B cell (primary cell): ENCODE data around the gene ADH1C. TPM values are rescaled to one million over a fixed set of nuclear protein-coding genes. Genes with fewer than 3 reads are reported as not detected.
"Not testable (repeated sequence)": the region's sequence is repeated elsewhere in the genome, so short reads cannot be mapped to it uniquely, and the experiment has no call there.

ENCODE experiments used
- ATAC-seq: fragments of 200-7000 bp; cut with Tn5 transposase; one replicate; pipeline ENCODE4 v1.10.0; 2021; ENCODE audit warnings: low read depth, mild to moderate bottlenecking, moderate number of reproducible peaks, moderate library complexity
- CTCF ChIA-PET: fragments of 350-600 bp; sonication (Branson Sonifier 250); formaldehyde crosslinking; loops from one replicate; lab custom pipeline; 2021; ENCODE audit warnings: antibody characterized with exemption, inconsistent platforms; lab: Charles Lee
- POLR2A ChIA-PET: fragments of 350-600 bp; sonication (Branson Sonifier 250); formaldehyde crosslinking; loops from one replicate; lab custom pipeline; 2021; ENCODE audit warnings: antibody characterized with exemption; lab: Charles Lee
- DNase-seq: peaks from one replicate; pipeline ENCODE4 v3.0.0; 2013
- H2AFZ ChIP-seq: 2 replicates; pipeline ENCODE4 v1.6.1; 2012; ENCODE audit warnings: mild to moderate bottlenecking, low read depth, low read length; ENCODE audit not compliant: insufficient read depth, poor library complexity, severe bottlenecking
- H3K27ac ChIP-seq, 2 donors: 1 replicate in 1 of 2; 2 replicates in 1 of 2; pipeline ENCODE4 v1.5.1; 2012 to 2013; ENCODE audit warnings: low read length in 2 of 2, mild to moderate bottlenecking in 2 of 2, moderate library complexity in 1 of 2
- H3K27me3 ChIP-seq, 4 experiments: fragments of 200-600 bp in 1 of 4; sonication (generic) in 1 of 4; replicated peaks in 1 of 4; 1 replicate in 2 of 4; 2 replicates in 2 of 4; pipeline versions ENCODE4 v1.6.1 to v1.7.0; 2013 to 2016; ENCODE audit warnings: low read length in 3 of 4, mild to moderate bottlenecking in 2 of 4, mixed read lengths in 1 of 4, moderate library complexity in 1 of 4; ENCODE audit not compliant: insufficient read depth in 4 of 4, control insufficient read depth in 3 of 4; ENCODE audit errors: control extremely low read depth in 1 of 4
- H3K36me3 ChIP-seq, 2 experiments: replicated peaks in 1 of 2; 1 replicate in 1 of 2; 2 replicates in 1 of 2; pipeline versions ENCODE4 v1.6.1 to v1.7.1; 2013; ENCODE audit warnings: low read length in 1 of 2; ENCODE audit not compliant: insufficient read depth in 2 of 2, control insufficient read depth in 1 of 2; ENCODE audit errors: control extremely low read depth in 1 of 2, extremely low read depth in 1 of 2
- H3K4me1 ChIP-seq, 2 donors: fragments of 200-600 bp in 1 of 2; sonication (generic) in 1 of 2; 1 replicate in 1 of 2; 2 replicates in 1 of 2; pipeline versions ENCODE4 v1.5.1 to v1.6.1; 2013 to 2017; ENCODE audit warnings: low read length in 2 of 2; ENCODE audit not compliant: control insufficient read depth in 2 of 2, insufficient read depth in 2 of 2
- H3K4me2 ChIP-seq: replicated peaks from 2 replicates; pipeline ENCODE3; 2012; ENCODE audit warnings: mild to moderate bottlenecking, low read depth, low read length; ENCODE audit not compliant: poor library complexity, severe bottlenecking
- H3K4me3 ChIP-seq, 5 experiments: fragments of 200-600 bp in 1 of 5; sonication (generic) in 1 of 5; 1 replicate in 3 of 5; 2 replicates in 2 of 5; pipeline versions ENCODE4 v1.5.1 to v1.7.0; 2011 to 2016; ENCODE audit warnings: low read length in 4 of 5, mild to moderate bottlenecking in 4 of 5, low read depth in 2 of 5, control low read depth in 1 of 5, moderate library complexity in 1 of 5; ENCODE audit not compliant: insufficient read depth in 1 of 5; ENCODE audit errors: control extremely low read depth in 1 of 5, extremely low read depth in 1 of 5
- H3K79me2 ChIP-seq: fragments of 200-600 bp; sonication (generic); one replicate; pipeline ENCODE4 v1.6.0; 2016; ENCODE audit warnings: low read length; ENCODE audit not compliant: control insufficient read depth, insufficient read depth
- H3K9ac ChIP-seq: fragments of 200-600 bp; sonication (generic); 2 replicates; pipeline ENCODE4 v1.6.1; 2017; ENCODE audit warnings: mild to moderate bottlenecking, low read length, moderate library complexity
- H3K9me3 ChIP-seq, 3 donors: one replicate each; pipeline versions ENCODE4 v1.6.1 to v1.7.1; 2013; ENCODE audit warnings: low read length in 2 of 3; ENCODE audit not compliant: control insufficient read depth in 2 of 3, insufficient read depth in 1 of 3; ENCODE audit errors: control extremely low read depth in 1 of 3
- H4K20me1 ChIP-seq: 2 replicates; pipeline ENCODE4 v1.6.0; 2012; ENCODE audit warnings: mild to moderate bottlenecking, low read length; ENCODE audit not compliant: insufficient read depth, control insufficient read depth, poor library complexity, severe bottlenecking
- H3K27ac Mint-ChIP-seq: one replicate; pipeline ENCODE4 v1.8.0; 2021; ENCODE audit warnings: mixed read lengths
- H3K27me3 Mint-ChIP-seq: one replicate; pipeline ENCODE4 v1.8.0; 2021; ENCODE audit warnings: mixed read lengths
- H3K4me1 Mint-ChIP-seq: one replicate; pipeline ENCODE4 v1.8.0; 2021; ENCODE audit warnings: mixed read lengths
- H3K4me3 Mint-ChIP-seq: one replicate; pipeline ENCODE4 v1.8.0; 2021; ENCODE audit warnings: mixed read lengths
- H3K9me3 Mint-ChIP-seq: one replicate; pipeline ENCODE4 v1.8.0; 2022; ENCODE audit warnings: mixed read lengths; ENCODE audit not compliant: insufficient read depth
- CTCF ChIP-seq: fragments of 200-600 bp; IDR thresholded peaks from one replicate; pipeline ENCODE4 v1.8.0; 2022; ENCODE audit warnings: antibody characterized with exemption, mild to moderate bottlenecking
- EZH2 ChIP-seq: IDR thresholded peaks from 2 replicates; pipeline ENCODE4 v1.6.1; 2012; ENCODE audit warnings: borderline replicate concordance, low read depth, mild to moderate bottlenecking, moderate library complexity, low read length; ENCODE audit not compliant: insufficient read depth, poor library complexity, severe bottlenecking
- WGBS: methylation state at CpG from one replicate; pipeline ENCODE4 v1.1.5; 2013; ENCODE audit warnings: missing lambda C conversion rate; ENCODE audit not compliant: insufficient coverage; 5-methylcytosine and 5-hydroxymethylcytosine counted together
- intact Hi-C: fragments of 100-400 bp; cut with micrococcal nuclease; formaldehyde crosslinking; loops from one replicate; pipeline ENCODE4 v1.10.0; 2022
- polyA plus RNA-seq: library from polyadenylated mRNA; depleted of rRNA; stranded (reverse); fragments of >200 nt; gene quantifications from 2 replicates; pipeline ENCODE4 v1.2.3, GENCODE V29; 2012
- total RNA-seq, 2 donors: library from RNA; stranded (reverse); fragments of 120-200 nt in 1 of 2; gene quantifications; 1 replicate in 1 of 2; 2 replicates in 1 of 2; pipeline versions ENCODE4 v1.2.3 to v1.2.4, GENCODE V29; 2013 to 2022

ADH1C gene
- total and polyA plus RNA-seq, 2 donors (not counting 1 experiment from before 2014, with no cell fraction given): not detected

GRCh38 chr4:99378876-99379275, 26.3 kb upstream of the ADH1C start:
- TF ChIP-seq EZH2 (no peak), CTCF (no peak)
- peaks cover 0 to 5% (median 2%) of the 10 kb centered on the region in 3 donors for H3K9me3 ChIP-seq

GRCh38 chr4:99377341-99377740, 24.8 kb upstream of the ADH1C start:
- POLR2A ChIA-PET, intact Hi-C loops, H3K4me1 ChIP-seq, H3K4me3 Mint-ChIP-seq, DNase-seq, H3K9me3 ChIP-seq, H3K4me1 Mint-ChIP-seq, H3K27me3 Mint-ChIP-seq, H2AFZ ChIP-seq, CTCF ChIA-PET, H4K20me1 ChIP-seq, H3K4me2 ChIP-seq, H3K4me3 ChIP-seq, H3K36me3 ChIP-seq, H3K27ac ChIP-seq, ATAC-seq, H3K27me3 ChIP-seq, H3K9ac ChIP-seq, H3K79me2 ChIP-seq, H3K27ac Mint-ChIP-seq: not testable (repeated sequence)
- no CpG with 5 or more reads among the region's 6 CpGs for WGBS
- peaks cover 14% of the 10 kb centered on the region for H3K9me3 Mint-ChIP-seq

More at GRCh38 chr4:99378876-99379275, 26.3 kb upstream of the ADH1C start:
- Mint-ChIP-seq H3K27ac (no peak overlapping the region), H3K27me3 (peaks cover 11% of the 10 kb centered on the region), H3K4me1 (no peaks in the 10 kb centered on the region), H3K9me3 (peaks cover 8% of the 10 kb centered on the region), H3K4me3 (no peak overlapping the region)
- ChIA-PET POLR2A (no interaction called here), CTCF (interaction anchor here (0.6 to 1.4 kb wide), 2 partner anchors 25 to 122 kb away, joined by 3 to 4 read pairs; no protein-coding TSS in a partner anchor)
- no peaks in the 10 kb centered on the region for H3K36me3 ChIP-seq
- no peaks in the 10 kb centered on the region for H4K20me1 ChIP-seq
- ATAC-seq: no peak
- H3K79me2 ChIP-seq: no peaks in the 10 kb centered on the region
- H3K4me1 ChIP-seq: no peaks in the 10 kb centered on the region
- intact Hi-C loops: no loop called here
- 100% methylated on average over 1 of the region's 3 CpGs for WGBS
- no peak overlapping the region for H3K27ac ChIP-seq
- no peak for DNase-seq
- H3K27me3 ChIP-seq: no peaks in the 10 kb centered on the region
- no peak overlapping the region for H3K4me2 ChIP-seq
- no peak overlapping the region for H3K4me3 ChIP-seq
- no peak overlapping the region for H3K9ac ChIP-seq
- H2AFZ ChIP-seq: no peak overlapping the region

GRCh38 chr4:99372464-99372863, 19.9 kb upstream of the ADH1C start:
- H3K36me3 ChIP-seq, intact Hi-C loops, H3K4me2 ChIP-seq, POLR2A ChIA-PET, H3K4me3 Mint-ChIP-seq, H3K4me3 ChIP-seq, H4K20me1 ChIP-seq, DNase-seq, H3K27me3 ChIP-seq, H2AFZ ChIP-seq, H3K27me3 Mint-ChIP-seq, H3K4me1 ChIP-seq, H3K27ac ChIP-seq, H3K9me3 ChIP-seq, CTCF ChIA-PET, ATAC-seq, H3K27ac Mint-ChIP-seq, H3K9ac ChIP-seq, H3K79me2 ChIP-seq, H3K4me1 Mint-ChIP-seq: not testable (repeated sequence)
- peaks cover 19% of the 10 kb centered on the region for H3K9me3 Mint-ChIP-seq
- WGBS: 100% methylated on average over 1 of the region's 2 CpGs
